HepG2 (cell line): ENCODE measurements around the gene FGA. TPM values are rescaled to one million over a fixed set of nuclear protein-coding genes. Genes with fewer than 3 reads are reported as not detected.
A peak's percentile ranks its signal among the peaks of the same experiment; 100 is the strongest.

Experiments used
- CHCHD3 ChIP-seq: sonication (generic); formaldehyde crosslinking; IDR thresholded peaks from 2 replicates; pipeline ENCODE4 v1.8.0; 2022; ENCODE audit warnings: mild to moderate bottlenecking, missing genetic modification reagents, moderate library complexity
- GPBP1L1 ChIP-seq: sonication (generic); formaldehyde crosslinking; IDR thresholded peaks from 2 replicates; pipeline ENCODE4 v1.5.0; 2020; ENCODE audit warnings: mild to moderate bottlenecking, missing genetic modification reagents
- MAFK ChIP-seq, 2 experiments: IDR thresholded peaks in 1 of 2; conservative IDR thresholded peaks in 1 of 2; 2 replicates each; pipeline ENCODE4 v1.6.1; 2011; ENCODE audit warnings: improper control_type of control experiment in 2 of 2, low read length in 2 of 2
- MED1 ChIP-seq: sonication (generic); formaldehyde crosslinking; IDR thresholded peaks from 2 replicates; pipeline ENCODE4 v1.4.0; 2020; ENCODE audit warnings: missing genetic modification reagents
- PRDM10 ChIP-seq: sonication (generic); formaldehyde crosslinking; IDR thresholded peaks from 2 replicates; pipeline ENCODE4 v1.4.0; 2020; ENCODE audit warnings: low read depth, missing genetic modification reagents
- ZNF225 ChIP-seq: sonication (generic); formaldehyde crosslinking; IDR thresholded peaks from 2 replicates; pipeline ENCODE4 v1.4.0; 2020; ENCODE audit warnings: mild to moderate bottlenecking, missing genetic modification reagents
- ZNF75D ChIP-seq: sonication (generic); formaldehyde crosslinking; IDR thresholded peaks from 2 replicates; pipeline ENCODE4 v1.8.1; 2023; ENCODE audit warnings: missing genetic modification reagents, mild to moderate bottlenecking, borderline replicate concordance
- polyA plus RNA-seq, 8 experiments: library from polyadenylated mRNA; depleted of rRNA in 3 of 8; stranded (reverse) in 7 of 8; unstranded in 1 of 8; fragments of >200 nt; fragmentation: Illumina TruSeq in 4 of 8; extraction: Trizol in 4 of 8; gene quantifications; 2 replicates each; pipeline versions ENCODE4 v1.2.1 to v1.2.3, GENCODE V29; 2011 to 2016; ENCODE audit warnings: low read depth in 4 of 8, missing spikeins in 1 of 8, mixed read lengths in 1 of 8; ENCODE audit not compliant: insufficient read depth in 1 of 8
- total RNA-seq, 5 experiments: library from RNA; depleted of rRNA; stranded (reverse); fragments of >200 nt; fragmentation: Illumina TruSeq; extraction: Trizol; gene quantifications; 2 replicates each; pipeline ENCODE4 v1.2.3, GENCODE V29; 2016; ENCODE audit warnings: low read depth in 1 of 5
- TF ChIP-seq, protein P1 (sequence below): sonication (generic); formaldehyde crosslinking; conservative IDR thresholded peaks from 2 replicates; pipeline ENCODE4 v1.8.1; 2023; ENCODE audit warnings: missing genetic modification reagents
- TF ChIP-seq, protein P2 (sequence below): sonication (generic); formaldehyde crosslinking; IDR thresholded peaks from 2 replicates; pipeline ENCODE4 v1.8.0; 2022; ENCODE audit warnings: low read depth, missing genetic modification reagents
- TF ChIP-seq, protein P3 (sequence below): sonication (generic); formaldehyde crosslinking; IDR thresholded peaks from 2 replicates; pipeline ENCODE4 v1.8.0; 2022; ENCODE audit warnings: mild to moderate bottlenecking, missing genetic modification reagents; ENCODE audit not compliant: insufficient replicate concordance

The FGA gene
- total and polyA plus RNA-seq, 2 of the 13 experiments (the other 11 are each of a cell fraction or from before 2014, with no cell fraction given): 640 to 1,523 TPM

- TF ChIP-seq, protein P1, sequence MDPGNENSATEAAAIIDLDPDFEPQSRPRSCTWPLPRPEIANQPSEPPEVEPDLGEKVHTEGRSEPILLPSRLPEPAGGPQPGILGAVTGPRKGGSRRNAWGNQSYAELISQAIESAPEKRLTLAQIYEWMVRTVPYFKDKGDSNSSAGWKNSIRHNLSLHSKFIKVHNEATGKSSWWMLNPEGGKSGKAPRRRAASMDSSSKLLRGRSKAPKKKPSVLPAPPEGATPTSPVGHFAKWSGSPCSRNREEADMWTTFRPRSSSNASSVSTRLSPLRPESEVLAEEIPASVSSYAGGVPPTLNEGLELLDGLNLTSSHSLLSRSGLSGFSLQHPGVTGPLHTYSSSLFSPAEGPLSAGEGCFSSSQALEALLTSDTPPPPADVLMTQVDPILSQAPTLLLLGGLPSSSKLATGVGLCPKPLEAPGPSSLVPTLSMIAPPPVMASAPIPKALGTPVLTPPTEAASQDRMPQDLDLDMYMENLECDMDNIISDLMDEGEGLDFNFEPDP: no peak
- no peak for TF ChIP-seq MAFK (conservative IDR thresholded peaks at IDR 0.05 in 1 of 2, IDR thresholded peaks at IDR 0.05 in 1 of 2; ENCODE audit: low read length in 2 of 2)
- peak; percentile 98 for TF ChIP-seq MED1 (CRISPR knock-in tag)
- TF ChIP-seq, protein P2, sequence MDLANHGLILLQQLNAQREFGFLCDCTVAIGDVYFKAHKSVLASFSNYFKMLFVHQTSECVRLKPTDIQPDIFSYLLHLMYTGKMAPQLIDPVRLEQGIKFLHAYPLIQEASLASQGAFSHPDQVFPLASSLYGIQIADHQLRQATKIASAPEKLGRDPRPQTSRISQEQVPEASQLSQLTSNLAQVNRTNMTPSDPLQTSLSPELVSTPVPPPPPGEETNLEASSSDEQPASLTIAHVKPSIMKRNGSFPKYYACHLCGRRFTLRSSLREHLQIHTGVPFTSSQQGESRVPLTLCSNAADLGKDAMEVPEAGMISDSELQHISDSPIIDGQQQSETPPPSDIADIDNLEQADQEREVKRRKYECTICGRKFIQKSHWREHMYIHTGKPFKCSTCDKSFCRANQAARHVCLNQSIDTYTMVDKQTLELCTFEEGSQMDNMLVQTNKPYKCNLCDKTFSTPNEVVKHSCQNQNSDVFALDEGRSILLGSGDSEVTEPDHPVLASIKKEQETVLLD: no peak
- TF ChIP-seq, protein P3, sequence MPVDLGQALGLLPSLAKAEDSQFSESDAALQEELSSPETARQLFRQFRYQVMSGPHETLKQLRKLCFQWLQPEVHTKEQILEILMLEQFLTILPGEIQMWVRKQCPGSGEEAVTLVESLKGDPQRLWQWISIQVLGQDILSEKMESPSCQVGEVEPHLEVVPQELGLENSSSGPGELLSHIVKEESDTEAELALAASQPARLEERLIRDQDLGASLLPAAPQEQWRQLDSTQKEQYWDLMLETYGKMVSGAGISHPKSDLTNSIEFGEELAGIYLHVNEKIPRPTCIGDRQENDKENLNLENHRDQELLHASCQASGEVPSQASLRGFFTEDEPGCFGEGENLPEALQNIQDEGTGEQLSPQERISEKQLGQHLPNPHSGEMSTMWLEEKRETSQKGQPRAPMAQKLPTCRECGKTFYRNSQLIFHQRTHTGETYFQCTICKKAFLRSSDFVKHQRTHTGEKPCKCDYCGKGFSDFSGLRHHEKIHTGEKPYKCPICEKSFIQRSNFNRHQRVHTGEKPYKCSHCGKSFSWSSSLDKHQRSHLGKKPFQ (CRISPR knock-in tag): peak; percentile 24
- no peak for TF ChIP-seq CHCHD3 (CRISPR knock-in tag)
- TF ChIP-seq ZNF75D (CRISPR knock-in tag): no peak
- TF ChIP-seq ZNF225 (CRISPR knock-in tag): no peak
- no peak for TF ChIP-seq GPBP1L1 (CRISPR knock-in tag)
- peak; percentile 34; the same call in 1 of the 2 replicates for TF ChIP-seq PRDM10 (CRISPR knock-in tag)
Measured at GRCh38 chr4:154617820-154618317, 27.3 kb upstream of the FGA start (continued).
